ENCODE data around the gene SDK2. TPM values are rescaled to one million over a fixed set of nuclear protein-coding genes. Genes with fewer than 3 reads are reported as not detected.

The SDK2 gene
- total and polyA plus RNA-seq, 2 of the 8 experiments (the other 6 are each of a cell fraction or from before 2014, with no cell fraction given) = 3.9 to 4.1 TPM

GRCh38 chr17:73304438-73304837, 339.8 kb downstream of the SDK2 start:
- H2BK120ac ChIP-seq (replicated peaks; ENCODE audit: low read depth, low read length) = no peak overlapping the region
- no peak overlapping the region for H2BK20ac ChIP-seq (ENCODE audit: low read length)
- DNase-seq (ENCODE audit: low read depth in 1 of 2, low spot score in 2 of 2) = no peak
- no peak overlapping the region for H3K14ac ChIP-seq (ENCODE audit: insufficient read length)
- no peak overlapping the region for H3K9ac ChIP-seq (replicated peaks in 1 of 4; ENCODE audit: extremely low read depth in 1 of 4, low read depth in 3 of 4, low read length in 3 of 4)
- H3K4me3 ChIP-seq (ENCODE audit: extremely low read depth in 1 of 4, insufficient read depth in 2 of 4, low read depth in 3 of 4, low read length in 4 of 4) = no peak overlapping the region
- no peak overlapping the region for H3K23ac ChIP-seq (ENCODE audit: insufficient read length)
- H3K4me2 ChIP-seq (ENCODE audit: insufficient read depth in 1 of 2, low read depth in 2 of 2, low read length in 2 of 2) = peak overlapping the region in 1 of 2 experiments; percentile 12; a peak in 1 of 4 replicates
- no peaks in the 10 kb centered on the region for H3K27me3 ChIP-seq (replicated peaks in 1 of 4; ENCODE audit: control insufficient read depth in 3 of 4, extremely low read depth in 1 of 4, insufficient read depth in 3 of 4, low read length in 3 of 4)
- H3K56ac ChIP-seq (replicated peaks; ENCODE audit: insufficient read length, low read depth, low read length) = no peak overlapping the region
- 0 out of 2 replicates have a peak overlapping the region, but pooled peaks have one; percentile 20 for H2BK5ac ChIP-seq (ENCODE audit: low read depth, low read length)
- H3K36me3 ChIP-seq (ENCODE audit: control insufficient read depth in 2 of 4, insufficient read depth in 4 of 4, low read length in 3 of 4) = no peaks in the 10 kb centered on the region
- peaks cover 10 to 23% (median 17%) of the 10 kb centered on the region in 4 experiments for H3K4me1 ChIP-seq (replicated peaks in 1 of 4; ENCODE audit: control insufficient read depth in 3 of 4, insufficient read depth in 4 of 4, low read length in 3 of 4)
- FAIRE-seq = no peak
- H4K20me1 ChIP-seq (replicated peaks in 1 of 2; ENCODE audit: control insufficient read depth in 1 of 2, insufficient read depth in 2 of 2, low read length in 2 of 2) = peaks cover 0 to 2% of the 10 kb centered on the region in 2 experiments
- no peak overlapping the region for H2BK15ac ChIP-seq (ENCODE audit: low read length)
- no peak overlapping the region for H4K5ac ChIP-seq (ENCODE audit: insufficient read length, low read depth, low read length)
- no peak overlapping the region for H2AFZ ChIP-seq (ENCODE audit: low read length)
- no peak overlapping the region for H3K27ac ChIP-seq (ENCODE audit: low read depth, low read length)
- H3K79me1 ChIP-seq (ENCODE audit: low read depth, low read length) = no peaks in the 10 kb centered on the region; the same call in none of the 2 replicates
- H4K91ac ChIP-seq (replicated peaks; ENCODE audit: insufficient read length, low read length) = no peak overlapping the region
- peak overlapping the region; percentile 1; the same call in 1 of the 2 replicates for H2AK5ac ChIP-seq (ENCODE audit: low read depth, low read length)
- 83% methylated on average over 4 of the region's 8 CpGs; no CpG with 5 or more reads in 1 of the 2 experiments for WGBS, 2 experiments (ENCODE audit: extremely low coverage in 1 of 2, insufficient coverage in 1 of 2, insufficient read length in 1 of 2, insufficient replicate concordance in 2 of 2, low coverage in 1 of 2, low lambda C conversion rate in 2 of 2, missing lambda C conversion rate in 1 of 2)
- H3K79me2 ChIP-seq (ENCODE audit: control insufficient read depth in 1 of 2, insufficient read depth in 2 of 2, low read length in 2 of 2) = peaks cover 0 to 34% of the 10 kb centered on the region in 2 experiments; a peak in 1 of 4 replicates
- no peak overlapping the region for H4K8ac ChIP-seq (ENCODE audit: extremely low read depth, insufficient read depth, low read length)
- H2BK12ac ChIP-seq (ENCODE audit: low read depth, low read length) = 0 out of 2 replicates have a peak overlapping the region, but pooled peaks have one; percentile 10
- H3K18ac ChIP-seq (ENCODE audit: extremely low read depth, low read length) = peak overlapping the region; percentile 76; the same call in 1 of the 2 replicates
- no peak overlapping the region for H3K4ac ChIP-seq (replicated peaks; ENCODE audit: insufficient read length, low read depth, low read length)
- ChIA-PET CTCF (ENCODE audit: partially characterized antibody) (interaction anchor here (0.6 to 2.4 kb wide), 3 partner anchors 14 to 65 kb away, joined by 3 to 8 read pairs (median 3); no protein-coding TSS in a partner anchor), POLR2A (ENCODE audit: partially characterized antibody) (no interaction called here)
- 0 out of 2 replicates have a peak, but pooled peaks cover 1% of the 10 kb centered on the region for H3K23me2 ChIP-seq (ENCODE audit: low read depth, low read length)
- no peaks in the 10 kb centered on the region for H3K9me3 ChIP-seq (ENCODE audit: insufficient read depth in 2 of 2, low read depth in 1 of 2, low read length in 1 of 2)
- TF ChIP-seq JUND (IDR thresholded peaks at IDR 0.05; ENCODE audit: low read length) (no peak), EZH2 (IDR thresholded peaks at IDR 0.05; ENCODE audit: low read depth, low read length, severe bottlenecking) (no peak), SUZ12 (IDR thresholded peaks at IDR 0.05; ENCODE audit: low read length) (no peak)
